ENCODE data around the gene SREBF1.

Gene SREBF1

DNA sequence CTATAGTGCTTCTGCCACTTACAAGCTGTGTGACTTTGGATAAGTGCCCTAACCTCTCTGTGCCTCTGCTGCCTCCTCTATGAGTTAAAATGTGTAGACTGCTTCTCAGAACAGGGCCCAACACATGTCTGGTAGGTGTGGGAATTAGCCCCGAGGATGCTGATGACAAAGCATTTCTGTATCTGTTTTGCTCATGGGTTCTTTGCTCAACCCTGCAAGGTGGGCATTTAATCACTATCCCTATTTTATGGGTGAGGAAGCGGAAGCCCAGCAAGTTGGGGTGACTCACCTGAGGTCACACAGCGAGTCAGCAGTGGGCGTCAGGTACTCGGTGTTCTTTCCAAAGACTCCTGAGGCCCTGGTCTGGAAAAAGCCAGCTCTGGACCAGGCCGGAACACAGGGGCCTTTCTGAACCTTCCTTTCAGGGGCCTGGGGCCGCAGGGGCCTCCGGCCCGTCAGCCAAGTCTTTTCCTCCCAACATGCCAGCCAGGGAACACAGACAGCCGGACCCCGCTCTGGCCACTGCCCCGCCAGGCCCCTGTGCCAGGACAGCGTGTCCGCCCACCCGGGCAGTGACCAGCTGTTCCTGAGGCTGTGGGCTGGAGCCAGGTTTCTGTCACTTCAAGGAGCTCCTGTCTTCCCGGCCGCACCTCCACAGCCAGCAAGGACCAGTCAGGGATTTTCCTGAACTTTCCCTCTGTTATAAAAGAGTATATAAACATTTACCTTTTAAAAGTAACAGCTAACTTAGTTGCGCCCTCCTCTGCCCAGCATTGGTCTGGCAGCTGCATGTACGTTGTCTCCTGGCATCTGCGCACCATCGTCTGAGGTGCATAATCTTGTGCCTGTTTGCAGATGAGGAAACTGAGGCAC lies 62.5 kb downstream of the SREBF1 start:
- DNase-seq, result no peak

DNA sequence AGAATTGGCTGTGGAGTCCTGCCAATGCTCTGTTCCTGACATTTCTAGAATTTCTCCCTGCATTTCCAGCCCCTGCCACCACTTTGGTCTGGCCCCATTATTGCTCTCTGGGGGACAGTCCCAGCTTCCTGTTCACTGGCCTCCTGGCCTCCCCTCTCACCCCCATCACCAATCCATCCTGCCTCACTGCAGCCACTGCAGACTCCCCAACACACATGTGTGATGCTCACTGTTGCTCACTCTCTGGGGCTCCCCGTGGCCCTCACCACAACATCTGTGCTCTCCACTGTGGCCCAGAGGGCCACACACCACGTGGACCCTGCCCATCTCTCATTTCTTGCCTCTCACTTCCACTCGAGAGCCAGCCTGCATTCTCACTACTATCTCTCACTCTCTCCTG lies 64.6 kb downstream of the SREBF1 start:
- DNase-seq, result no peak

DNA sequence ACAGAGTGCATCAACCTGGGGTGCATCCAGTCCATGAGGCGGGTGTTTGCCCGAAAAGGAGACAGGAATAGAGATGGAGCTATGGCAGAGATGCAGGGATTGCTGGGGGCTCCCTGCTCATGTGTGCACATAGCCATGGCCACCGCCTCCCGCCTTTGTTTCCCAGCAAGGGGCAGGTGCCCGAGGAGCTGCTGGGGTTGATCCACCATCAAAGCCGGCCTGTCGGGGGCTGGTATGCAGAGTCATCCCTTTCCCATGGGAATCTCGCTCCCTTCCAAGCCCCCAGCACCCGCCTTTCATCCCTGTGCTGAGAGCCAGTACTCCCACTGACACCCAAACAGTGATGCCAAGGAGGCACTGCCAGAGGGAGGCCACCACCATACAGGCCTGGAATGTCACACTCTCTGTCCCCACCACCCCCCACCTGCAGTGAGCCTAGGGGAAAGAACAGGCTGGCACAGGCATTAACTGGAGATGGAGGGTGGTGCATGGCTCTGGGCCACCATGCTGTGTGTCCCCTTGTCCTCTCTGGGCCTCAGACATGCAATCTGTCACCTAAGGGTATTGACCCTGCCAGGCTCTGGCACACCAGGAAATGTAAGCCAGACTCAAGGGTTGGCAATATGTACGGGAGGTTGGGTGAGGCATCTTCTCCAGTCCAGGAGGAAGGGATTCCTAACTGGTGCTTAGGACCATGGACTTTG lies 65.1 kb downstream of the SREBF1 start:
- no peak for DNase-seq

DNA sequence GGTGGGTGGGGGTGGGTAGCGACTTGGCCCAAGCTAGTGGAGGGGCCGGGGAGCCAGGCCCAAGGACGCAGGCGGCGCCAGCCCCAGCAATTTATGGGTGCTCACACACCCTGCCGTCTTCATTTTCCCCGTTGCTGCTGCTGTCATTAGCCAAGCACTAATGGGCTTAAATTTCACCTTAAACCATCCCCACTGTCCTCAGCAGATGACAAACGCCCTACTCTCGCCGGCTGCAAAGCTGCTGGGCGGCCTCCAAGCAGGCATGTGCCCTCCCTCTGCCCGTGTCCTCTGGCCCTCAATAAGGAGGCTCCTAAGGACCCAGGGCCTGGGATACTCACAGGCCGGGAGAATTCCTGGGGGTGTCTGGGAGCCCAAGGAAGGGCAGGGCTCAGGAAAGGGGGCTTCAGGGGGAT lies 66.1 kb downstream of the SREBF1 start:
- DNase-seq, result no peak

DNA sequence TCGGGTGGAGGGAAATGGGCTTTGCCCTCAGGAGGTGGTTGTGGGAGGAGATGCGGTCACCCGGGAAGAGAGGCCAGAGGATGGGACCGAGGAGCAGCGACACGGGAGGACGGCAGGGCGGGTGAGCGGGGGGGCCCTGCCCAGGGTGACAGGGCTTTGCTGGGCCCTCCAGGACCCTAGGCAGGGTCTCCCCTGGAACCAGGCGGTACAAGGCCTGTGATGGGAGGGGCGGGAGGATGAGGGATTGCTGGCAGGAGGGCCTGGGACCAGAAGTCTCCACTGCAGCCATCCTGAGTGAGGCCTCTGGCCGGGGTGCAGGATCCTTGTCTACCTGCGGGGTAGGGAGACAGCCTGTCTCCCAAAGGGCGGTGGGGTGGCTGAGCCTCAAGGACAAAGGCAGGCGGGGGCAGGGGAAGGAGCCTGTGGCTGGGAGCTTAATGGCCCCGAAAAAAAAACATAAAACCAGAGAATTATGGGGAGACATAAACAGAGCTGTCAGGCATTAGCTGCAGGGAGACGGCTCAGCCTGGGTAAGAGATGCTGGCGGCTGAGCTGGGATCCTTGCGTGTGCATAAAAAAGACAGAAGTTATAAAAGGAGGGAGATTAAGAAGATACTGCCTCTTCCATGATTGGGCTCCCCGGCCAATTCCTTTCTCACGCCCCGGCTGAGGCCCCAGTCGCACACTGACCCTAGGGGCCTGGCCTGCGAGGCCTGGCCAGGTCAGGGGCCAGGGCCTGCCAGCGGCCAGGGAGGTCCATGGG lies 66.7 kb downstream of the SREBF1 start:
- DNase-seq, result no peak

DNA sequence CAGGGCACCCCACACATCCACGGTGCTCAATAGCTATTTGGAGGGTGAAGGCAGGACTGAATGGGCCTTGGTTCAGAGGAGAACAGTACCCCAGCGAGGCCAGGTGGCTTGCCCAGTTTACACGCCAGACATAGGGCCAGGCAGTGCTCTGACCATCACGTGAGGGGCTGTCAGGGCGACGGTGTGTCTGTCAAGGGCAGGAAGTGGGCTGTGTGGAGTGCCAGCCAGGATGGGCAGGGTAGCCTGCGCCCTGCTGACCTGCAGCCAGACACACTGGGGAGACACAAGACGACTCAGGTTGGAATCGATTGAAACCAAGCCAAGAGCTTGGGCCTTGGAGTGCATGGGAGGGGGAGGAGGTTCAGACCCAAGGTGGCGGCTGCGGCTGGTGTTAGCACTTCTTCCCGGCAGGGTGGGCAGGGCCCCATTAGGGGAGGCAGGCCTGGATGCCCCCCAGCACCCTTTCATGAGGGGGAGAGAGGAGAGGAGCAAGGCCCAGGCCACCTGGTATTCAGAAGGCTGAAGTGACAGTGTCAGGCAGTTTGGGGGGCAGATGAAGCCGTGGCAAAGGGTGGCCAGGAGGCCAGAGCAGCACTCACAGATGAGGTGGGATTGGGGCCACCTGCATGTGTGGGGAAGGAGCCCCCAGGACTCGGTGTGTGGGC lies 68.2 kb downstream of the SREBF1 start:
- DNase-seq, result no peak

DNA sequence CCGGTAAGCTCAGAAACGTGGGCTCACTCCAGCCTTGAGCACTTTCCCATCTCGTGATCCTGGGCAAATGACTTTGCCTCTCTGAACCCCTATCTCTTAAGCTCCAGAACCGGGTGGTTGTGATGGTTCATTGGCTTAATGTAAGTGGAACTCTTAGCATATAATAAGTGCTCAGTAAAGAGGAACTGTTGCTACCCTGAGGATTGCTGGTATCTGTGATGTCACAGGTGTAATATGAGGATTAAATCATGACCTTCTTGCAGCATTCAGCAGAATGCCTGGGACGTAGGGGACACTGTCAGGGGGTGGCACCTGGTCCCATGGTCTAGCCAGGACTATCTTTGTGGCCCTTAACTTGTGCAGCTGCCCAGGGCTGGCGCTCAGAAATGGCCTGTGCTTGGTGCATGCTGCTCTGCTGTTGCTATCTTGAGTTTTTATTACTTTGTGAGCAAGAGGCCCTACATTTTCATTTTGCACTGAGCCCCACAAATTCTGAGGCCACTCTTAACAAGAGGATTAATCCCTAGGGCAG lies 68.8 kb downstream of the SREBF1 start:
- no peak for DNase-seq

DNA sequence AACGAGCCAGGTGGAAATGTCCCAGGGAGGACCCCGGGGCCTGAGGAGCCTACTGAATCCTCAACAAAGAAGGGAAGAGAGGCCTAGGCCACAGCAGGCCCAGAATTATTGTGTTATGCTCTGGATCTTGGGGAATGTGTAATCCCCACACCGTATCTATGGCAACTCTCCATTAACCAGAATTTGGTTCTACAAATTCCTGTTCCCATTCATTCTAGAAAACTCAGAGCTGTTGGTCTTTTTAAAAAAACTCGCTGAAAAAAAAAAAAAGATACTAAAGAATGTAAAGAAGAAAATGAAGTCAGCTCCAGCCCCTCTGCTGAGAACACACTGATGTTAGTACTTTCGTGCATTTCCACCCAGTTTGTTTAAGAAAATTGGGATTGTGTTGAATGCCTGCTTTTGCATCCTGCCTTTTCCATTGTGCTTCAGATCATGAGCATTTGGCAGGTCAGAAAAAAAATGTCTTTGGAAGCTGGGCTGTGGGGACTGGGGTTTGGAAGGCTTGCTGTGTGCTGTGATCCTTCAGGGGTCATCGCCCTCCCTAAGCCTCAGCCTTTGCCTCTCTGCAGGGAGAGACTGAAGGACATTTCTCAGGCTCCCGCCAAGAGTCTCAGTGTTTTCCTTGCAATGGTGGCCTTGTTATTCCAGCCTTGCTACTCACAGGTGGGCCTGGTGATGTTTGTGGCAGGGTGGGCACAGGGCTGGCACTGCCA lies 69.5 kb downstream of the SREBF1 start:
- DNase-seq, result no peak

DNA sequence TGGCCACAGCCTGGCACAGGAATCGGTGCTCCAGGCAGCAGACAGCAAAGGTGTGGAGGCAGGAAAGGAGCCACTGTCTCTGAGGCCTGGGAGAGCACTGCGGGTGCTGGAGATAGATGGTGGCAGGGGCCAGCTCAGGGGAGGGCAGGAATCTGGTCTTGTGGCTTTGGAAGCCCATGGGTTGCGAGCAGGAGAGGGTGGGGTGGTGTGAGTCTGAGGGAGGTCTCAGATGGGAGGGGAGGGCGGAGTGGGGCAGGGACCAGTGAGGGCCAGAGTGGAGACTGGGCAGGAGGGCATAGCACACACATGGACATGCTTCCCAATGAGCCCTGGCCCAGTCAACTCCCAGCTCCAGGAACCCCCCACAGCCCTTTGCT lies 70.1 kb downstream of the SREBF1 start:
- no peak for DNase-seq

DNA sequence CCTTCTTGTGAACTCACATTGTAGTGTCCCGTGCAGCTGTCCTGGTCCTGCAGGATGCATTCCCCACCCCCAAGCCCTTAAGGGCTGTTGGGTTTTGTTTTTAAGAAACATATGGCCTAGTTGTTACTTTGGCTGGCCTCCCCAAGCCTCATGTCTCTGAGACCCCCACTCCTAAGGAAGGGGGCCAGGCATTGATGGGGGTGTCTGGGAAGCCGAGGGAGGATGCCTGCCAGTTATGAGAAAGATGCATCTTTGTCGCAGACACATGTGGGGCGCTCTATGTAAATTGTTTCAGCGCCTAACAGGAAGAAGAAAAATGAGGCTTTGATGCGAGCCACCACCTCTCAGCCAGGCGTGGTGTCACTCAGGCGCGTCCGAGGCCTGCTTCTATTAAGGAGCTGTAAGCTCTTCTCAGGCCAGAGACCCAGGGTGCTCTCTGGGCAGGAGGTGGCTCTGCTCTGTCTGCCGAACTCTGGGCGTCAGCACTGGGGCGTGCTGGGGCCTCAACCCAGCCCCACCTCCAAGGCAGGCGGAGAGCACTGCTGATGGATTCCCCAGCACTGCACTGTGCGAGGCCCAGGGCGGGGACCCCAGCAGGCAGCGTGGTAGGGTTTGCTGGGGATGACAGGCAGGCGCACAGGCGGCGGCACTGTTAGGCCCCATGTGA lies 70.6 kb downstream of the SREBF1 start:
- DNase-seq, result no peak

DNA sequence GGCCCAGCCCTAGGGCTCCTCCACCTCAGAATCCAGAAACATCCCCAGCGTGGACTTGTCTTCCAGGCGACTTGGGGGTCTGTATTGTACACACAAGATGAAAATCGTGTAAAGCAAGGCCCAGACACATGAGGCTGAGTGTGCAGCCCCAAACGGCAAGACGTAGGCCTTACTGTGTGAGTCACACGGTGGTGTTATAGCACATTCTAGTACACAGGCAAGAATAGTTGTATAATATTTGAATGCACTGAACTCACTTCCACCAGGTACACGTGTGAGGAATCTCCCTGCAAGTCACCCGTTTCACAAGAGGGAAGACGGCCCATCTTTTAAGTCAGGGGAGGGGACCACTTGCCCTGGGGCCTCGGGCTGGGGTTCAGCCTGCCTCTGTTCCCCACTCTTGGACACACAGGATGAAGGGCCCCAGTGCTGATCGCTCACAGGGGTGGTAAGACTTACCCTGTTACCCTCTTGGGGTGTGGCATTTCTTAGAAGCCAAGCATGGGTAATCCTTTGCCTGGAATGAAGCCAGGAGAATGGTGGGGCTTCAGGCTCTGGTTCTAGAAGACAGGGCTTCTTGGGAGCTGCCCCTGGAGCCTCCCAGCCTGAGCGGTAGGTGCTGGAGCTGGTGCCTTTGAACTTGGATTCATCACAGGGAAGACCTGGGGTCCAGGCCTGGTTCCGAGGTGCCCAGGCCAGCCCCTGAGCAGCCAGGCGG lies 71.3 kb downstream of the SREBF1 start:
- DNase-seq, result no peak

DNA sequence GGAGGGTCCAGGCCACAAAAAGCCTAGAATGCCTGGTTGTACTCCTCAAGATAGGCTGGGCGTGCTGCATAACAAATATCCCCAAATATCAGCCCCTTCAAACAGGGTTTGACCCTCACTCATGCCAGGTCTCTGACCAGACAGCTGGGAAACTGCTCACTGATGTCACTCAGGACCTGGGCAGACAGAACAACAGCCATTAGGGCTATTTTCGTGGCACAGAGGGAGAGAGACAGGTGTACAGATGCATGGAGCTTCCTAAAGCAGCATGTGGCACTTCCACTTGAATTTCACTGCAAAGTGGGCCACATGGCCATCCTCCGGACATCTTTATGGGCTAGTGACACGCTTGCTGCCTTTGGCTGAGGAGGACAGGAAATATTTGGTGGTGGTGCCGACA lies 73.1 kb downstream of the SREBF1 start:
- no peak for DNase-seq

DNA sequence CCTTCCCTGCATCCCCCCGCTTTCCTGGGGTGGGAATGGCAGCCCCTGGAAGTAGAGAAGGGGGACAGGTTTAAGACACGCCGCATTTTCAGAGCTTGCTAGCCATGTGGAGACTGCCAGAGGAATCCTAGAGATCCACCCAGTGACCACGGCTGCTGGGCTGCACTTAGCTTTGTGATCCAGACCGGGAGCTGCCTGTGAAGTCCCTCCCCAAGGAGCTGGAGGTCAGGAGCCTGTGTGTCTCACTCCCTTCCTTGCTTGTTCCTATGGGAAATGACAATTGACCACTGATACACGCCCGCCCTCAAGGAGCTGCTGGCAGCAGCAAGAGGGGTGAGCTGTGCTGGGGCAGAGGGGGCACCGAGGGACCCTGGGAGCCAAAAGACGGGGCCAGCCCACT lies 73.7 kb downstream of the SREBF1 start:
- no peak for DNase-seq

DNA sequence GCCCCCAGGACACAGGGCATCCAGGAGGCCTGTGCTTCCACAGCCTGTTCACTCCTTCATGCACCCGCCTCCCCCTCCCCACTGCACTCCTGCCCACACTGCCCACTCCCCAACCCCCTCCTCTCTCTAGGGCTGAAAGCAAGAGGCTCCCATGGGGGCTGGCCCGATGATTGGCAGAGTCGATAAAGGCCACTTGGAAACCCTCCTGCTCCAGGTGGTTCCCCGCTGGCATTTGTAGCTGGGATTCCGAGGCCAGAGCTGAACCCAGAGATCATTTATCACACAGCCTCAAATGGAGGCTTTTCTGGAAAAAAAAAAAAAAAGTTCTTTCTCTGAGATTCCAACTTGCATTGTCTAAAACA lies 74.1 kb downstream of the SREBF1 start:
- no peak for DNase-seq
